K562 (cell line): ENCODE measurements around the gene TINCR. TPM values are rescaled to one million over a fixed set of nuclear protein-coding genes. Genes with fewer than 3 reads are reported as not detected.

Experiments
- ATAC-seq: fragments of 200-7000 bp; cut with Tn5 transposase; 3 replicates; pipeline ENCODE4 v1.9.1; 2020; ENCODE audit warnings: moderate library complexity
- BruUV-seq: library from RNA; stranded (reverse); fragments of 400-500 nt; replicated peaks from 2 replicates; lab custom pipeline; 2021; lab: Mats Ljungman, UMichigan
- CTCF ChIA-PET: fragments of 300-600 bp; formaldehyde crosslinking; extraction: SDS; loops from one replicate; lab custom pipeline; 2021; ENCODE audit warnings: low intra/inter-chr PET ratio; lab: Yijun Ruan, JAX
- POLR2A ChIA-PET: fragments of 300-600, 350-650 bp; sonication (Branson Sonifier 250); formaldehyde crosslinking; extraction: SDS; loops from one replicate; lab custom pipeline; 2021; ENCODE audit warnings: antibody characterized with exemption, inconsistent platforms; lab: Yijun Ruan, JAX
- DNase-seq, 4 experiments: peaks; one replicate each; pipeline versions ENCODE4 v3.0.0 to v3.0.0-alpha.2; 2011 to 2018; ENCODE audit warnings: low spot score in 3 of 4, mixed read lengths in 3 of 4; ENCODE audit errors: extremely low read depth in 1 of 4
- FAIRE-seq: peaks from 2 replicates; lab custom pipeline; 2011; peaks lifted over from hg19 to GRCh38; lab: Jason Lieb, UNC
- H2AFZ ChIP-seq: 2 replicates; pipeline ENCODE4 v1.6.0; 2011; ENCODE audit warnings: low read depth, low read length, control low read depth, inconsistent platforms
- H3K27ac ChIP-seq: fragments of 200-600 bp; 3 replicates; pipeline ENCODE4 v1.8.0; 2011; ENCODE audit warnings: low read depth, mild to moderate bottlenecking, control low read depth, inconsistent platforms, low read length, moderate library complexity, mixed read lengths; ENCODE audit errors: extremely low read depth
- H3K27me3 ChIP-seq, 2 experiments: fragments of 300-600 bp in 1 of 2; 2 replicates in 1 of 2; 3 replicates in 1 of 2; pipeline versions ENCODE4 v1.6.0 to v1.8.0; 2011; ENCODE audit warnings: inconsistent platforms in 2 of 2, low read length in 2 of 2, mild to moderate bottlenecking in 1 of 2, mixed read lengths in 1 of 2, moderate library complexity in 1 of 2; ENCODE audit not compliant: control insufficient read depth in 2 of 2, insufficient read depth in 2 of 2
- H3K36me3 ChIP-seq: fragments of 300-600 bp; 3 replicates; pipeline ENCODE4 v1.8.0; 2011; ENCODE audit warnings: mild to moderate bottlenecking, low read length, inconsistent platforms; ENCODE audit not compliant: control insufficient read depth, insufficient read depth
- H3K4me1 ChIP-seq, 2 experiments: fragments of 200-600 bp in 1 of 2; replicated peaks in 1 of 2; 2 replicates in 1 of 2; 3 replicates in 1 of 2; pipeline versions ENCODE4 v1.5.1 to v1.8.0; 2011; ENCODE audit warnings: inconsistent platforms in 2 of 2, low read length in 2 of 2, mild to moderate bottlenecking in 1 of 2, mixed read lengths in 1 of 2, moderate library complexity in 1 of 2; ENCODE audit not compliant: control insufficient read depth in 2 of 2, insufficient read depth in 2 of 2
- H3K4me2 ChIP-seq: 2 replicates; pipeline ENCODE4 v1.6.1; 2011; ENCODE audit warnings: low read length, control low read depth, inconsistent platforms, mixed read lengths; ENCODE audit not compliant: insufficient read depth
- H3K4me3 ChIP-seq: fragments of 200-600 bp; sonication (generic), shearing (Covaris generic); 2 replicates; pipeline ENCODE4 v1.5.1; 2016; ENCODE audit warnings: control low read depth, inconsistent platforms
- H3K79me2 ChIP-seq: fragments of 200-600 bp; 3 replicates; pipeline ENCODE4 v1.8.0; 2011; ENCODE audit warnings: low read length, inconsistent platforms; ENCODE audit not compliant: control insufficient read depth, insufficient read depth
- H3K9ac ChIP-seq, 2 experiments: 2 replicates each; pipeline versions ENCODE4 v1.6.0 to v1.6.1; 2011; ENCODE audit warnings: low read depth in 2 of 2, low read length in 2 of 2, control low read depth in 1 of 2, inconsistent platforms in 1 of 2, mild to moderate bottlenecking in 1 of 2, mixed read lengths in 1 of 2; ENCODE audit not compliant: insufficient read depth in 1 of 2
- H3K9me1 ChIP-seq: one replicate; pipeline ENCODE4 v1.6.0; 2011; ENCODE audit warnings: inconsistent platforms, mild to moderate bottlenecking, low read length, moderate library complexity; ENCODE audit not compliant: control insufficient read depth, insufficient read depth
- H3K9me3 ChIP-seq: replicated peaks from 2 replicates; pipeline ENCODE4 v1.5.1; 2011; ENCODE audit warnings: low read depth, low read length, inconsistent platforms; ENCODE audit not compliant: control insufficient read depth, insufficient read depth
- H4K20me1 ChIP-seq: replicated peaks from 2 replicates; pipeline ENCODE4 v1.6.1; 2011; ENCODE audit warnings: low read length, inconsistent platforms, mixed read lengths; ENCODE audit not compliant: control insufficient read depth, insufficient read depth
- E2F4 ChIP-seq: sonication (generic); formaldehyde crosslinking; IDR thresholded peaks from 2 replicates; pipeline ENCODE4 v1.8.0; 2022; ENCODE audit warnings: mild to moderate bottlenecking, low read depth, missing genetic modification reagents
- FOSL1 ChIP-seq: fragments of 200-800 bp; sonication (Bioruptor generic); conservative IDR thresholded peaks from 2 replicates; pipeline ENCODE4 v1.6.1; 2016; ENCODE audit warnings: missing genetic modification characterization, missing compliant biosample characterization
- RBM14 ChIP-seq: fragments of 200-400 bp; formaldehyde crosslinking; IDR thresholded peaks from 2 replicates; pipeline ENCODE4 v1.6.1; 2018; ENCODE audit warnings: low read depth, mild to moderate bottlenecking, low read length, moderate library complexity, borderline replicate concordance; ENCODE audit not compliant: insufficient read depth
- WGBS: fragments of 100-300 bp; shearing (Covaris generic); methylation state at CpG from one replicate; pipeline ENCODE4 v1.1.6; 2016; ENCODE audit warnings: low coverage, mixed read lengths; ENCODE audit not compliant: insufficient coverage; ENCODE audit errors: missing lambda C conversion rate; 5-methylcytosine and 5-hydroxymethylcytosine counted together
- in situ Hi-C: fragments of 300-500 bp; cut with MboI; formaldehyde crosslinking; loops from 4 replicates; pipeline ENCODE4 v1.15.0; 2018; ENCODE audit warnings: inconsistent platforms, mixed read lengths
- intact Hi-C: fragments of 100-400 bp; cut with micrococcal nuclease; formaldehyde crosslinking; loops from 2 replicates; pipeline ENCODE4 v1.14.2; 2022
- polyA plus RNA-seq, 8 experiments: library from polyadenylated mRNA; depleted of rRNA in 4 of 8; stranded (reverse) in 5 of 8; unstranded in 3 of 8; fragments of >200 nt; fragmentation: Nextera tagmentation in 2 of 8; fragmentation: Illumina TruSeq in 1 of 8; extraction: Ambion mirVana in 2 of 8; extraction: Trizol in 1 of 8; gene quantifications; 2 replicates each; pipeline versions ENCODE4 v1.2.1 to v1.2.3, GENCODE V29; 2011 to 2014; ENCODE audit warnings: inconsistent platforms in 1 of 8, missing spikeins in 1 of 8
- total RNA-seq, 7 experiments: library from RNA; depleted of rRNA in 6 of 7; stranded (reverse); fragments of >200 nt in 6 of 7; fragmentation: Illumina TruSeq in 2 of 7; extraction: Trizol in 2 of 7; gene quantifications; 2 replicates each; pipeline versions ENCODE4 v1.2.1 to v1.2.3, GENCODE V29; 2011 to 2021; ENCODE audit warnings: low replicate concordance in 1 of 7

The TINCR gene
- total and polyA plus RNA-seq, 9 of the 15 experiments (the other 6 are each of a cell fraction or from before 2014, with no cell fraction given): 0.03 to 0.24 (median 0.09) TPM; not detected in 1

- H3K36me3 ChIP-seq: peaks cover 85% of the 10 kb centered on the region; the same call in 2 of the 3 replicates
- no peaks in the 10 kb centered on the region; the same call in 1 of the 2 replicates for H4K20me1 ChIP-seq
- intact Hi-C loops (no loop called here), in situ Hi-C loops (no loop called here)
- FAIRE-seq (no peak), DNase-seq (no peak), ATAC-seq (no peak)
- H3K79me2 ChIP-seq: peaks cover 3% of the 10 kb centered on the region; the same call in 2 of the 3 replicates
- 90% methylated on average over 12 of the region's 16 CpGs for WGBS
- H3K27me3 ChIP-seq: no peaks in the 10 kb centered on the region
- POLR2A ChIA-PET: interaction anchor here (0.6 to 1.2 kb wide), 3 partner anchors 13 to 714 kb away, joined by 3 to 4 read pairs (median 3); no protein-coding TSS in a partner anchor
- TF ChIP-seq FOSL1 (no peak), RBM14 (no peak), E2F4 (CRISPR knock-in tag) (no peak)
- BruUV-seq: TSS peak; percentile 58
- H3K9me1 ChIP-seq: no peaks in the 10 kb centered on the region
- no peak overlapping the region for H3K27ac ChIP-seq
- no peaks in the 10 kb centered on the region for H3K9me3 ChIP-seq
- H3K9ac ChIP-seq: peak overlapping the region in 1 of 2 experiments; percentile 33; a peak in 1 of 4 replicates
- H3K4me1 ChIP-seq: peaks cover 14 to 41% of the 10 kb centered on the region in 2 experiments
- no peak overlapping the region for H3K4me3 ChIP-seq
- CTCF ChIA-PET: interaction anchor here (0.6 kb wide), 1 partner anchor 38 kb away, joined by 4 read pairs; no protein-coding TSS in a partner anchor
- H2AFZ ChIP-seq: no peak overlapping the region
- no peak overlapping the region for H3K4me2 ChIP-seq
Observed at GRCh38 chr19:5587071-5587455, 19.3 kb upstream of the TINCR start.
